Fibroblast of lung (primary cell): ENCODE results near the gene PRMT3. TPM values are rescaled to one million over a fixed set of nuclear protein-coding genes. Genes with fewer than 3 reads are reported as not detected.
"Not testable (repeated sequence)": the region's sequence is repeated elsewhere in the genome, so short reads cannot be mapped to it uniquely, and the experiment has no call there.

ENCODE experiments used
- DNase-seq, 2 donors: peaks; one replicate each; pipeline versions ENCODE4 v3.0.0 to v3.0.0-alpha.2; 2010; ENCODE audit warnings: low read depth in 2 of 2
- H2AFZ ChIP-seq: 2 replicates; pipeline ENCODE4 v1.5.1; 2012; ENCODE audit warnings: low read length, control low read depth, inconsistent platforms
- H3K27ac ChIP-seq: 2 replicates; pipeline ENCODE4 v1.5.1; 2011; ENCODE audit warnings: low read length, control low read depth; ENCODE audit not compliant: insufficient read depth
- H3K27me3 ChIP-seq: 2 replicates; pipeline ENCODE4 v1.5.1; 2011; ENCODE audit warnings: mild to moderate bottlenecking, low read length; ENCODE audit not compliant: control insufficient read depth, insufficient read depth
- H3K36me3 ChIP-seq: 2 replicates; pipeline ENCODE4 v1.5.1; 2011; ENCODE audit warnings: low read length; ENCODE audit not compliant: control insufficient read depth, insufficient read depth
- H3K4me1 ChIP-seq: 2 replicates; pipeline ENCODE4 v1.5.1; 2011; ENCODE audit warnings: low read length; ENCODE audit not compliant: control insufficient read depth, insufficient read depth; ENCODE audit errors: extremely low read depth
- H3K4me2 ChIP-seq: 2 replicates; pipeline ENCODE4 v1.5.1; 2011; ENCODE audit warnings: low read length, control low read depth; ENCODE audit not compliant: insufficient read depth; ENCODE audit errors: extremely low read depth
- H3K4me3 ChIP-seq, 4 experiments: fragments of 200-600 bp in 1 of 4; sonication (generic) in 1 of 4; replicated peaks in 1 of 4; 2 replicates each; pipeline ENCODE4 v1.5.1; 2011 to 2016; ENCODE audit warnings: low read length in 4 of 4, low read depth in 3 of 4, mild to moderate bottlenecking in 3 of 4, control low read depth in 2 of 4, inconsistent platforms in 1 of 4, mixed read lengths in 1 of 4; ENCODE audit not compliant: insufficient read depth in 1 of 4; ENCODE audit errors: control extremely low read depth in 1 of 4
- H3K79me2 ChIP-seq: 2 replicates; pipeline ENCODE4 v1.5.1; 2012; ENCODE audit warnings: mild to moderate bottlenecking, low read length, inconsistent platforms; ENCODE audit not compliant: control insufficient read depth, insufficient read depth
- H3K9ac ChIP-seq: 2 replicates; pipeline ENCODE4 v1.5.1; 2011; ENCODE audit warnings: mild to moderate bottlenecking, low read length, control low read depth; ENCODE audit not compliant: insufficient read depth
- H3K9me3 ChIP-seq: 2 replicates; pipeline ENCODE4 v1.5.1; 2012; ENCODE audit warnings: low read depth, low read length; ENCODE audit not compliant: control insufficient read depth, insufficient read depth
- H4K20me1 ChIP-seq: 2 replicates; pipeline ENCODE4 v1.5.1; 2011; ENCODE audit warnings: low read length; ENCODE audit not compliant: control insufficient read depth, insufficient read depth; ENCODE audit errors: extremely low read depth
- EZH2 ChIP-seq: IDR thresholded peaks from 2 replicates; pipeline ENCODE4 v1.5.1; 2012; ENCODE audit warnings: low read length, control low read depth, mild to moderate bottlenecking; ENCODE audit errors: missing control alignments
- polyA plus RNA-seq, 2 donors: library from polyadenylated mRNA; depleted of rRNA in 1 of 2; stranded (reverse) in 1 of 2; unstranded in 1 of 2; fragments of >200 nt; gene quantifications; 2 replicates each; pipeline ENCODE4 v1.2.1, GENCODE V29; 2011 to 2012; ENCODE audit warnings: missing spikeins in 1 of 2
- total RNA-seq: library from RNA; depleted of rRNA; stranded (reverse); fragments of >200 nt; gene quantifications from 2 replicates; pipeline ENCODE4 v1.2.1, GENCODE V29; 2014
- TF ChIP-seq, protein P1 (sequence below), 2 donors: IDR thresholded peaks in 1 of 2; conservative IDR thresholded peaks in 1 of 2; 1 replicate in 1 of 2; 2 replicates in 1 of 2; pipeline ENCODE4 v1.5.1; 2011 to 2012; ENCODE audit warnings: low read length in 2 of 2, control low read depth in 1 of 2, inconsistent platforms in 1 of 2, low read depth in 1 of 2, mild to moderate bottlenecking in 1 of 2

PRMT3 gene
- total and polyA plus RNA-seq, 2 donors (not counting 1 experiment from before 2014, with no cell fraction given): 13.0 to 14.2 TPM

DNA sequence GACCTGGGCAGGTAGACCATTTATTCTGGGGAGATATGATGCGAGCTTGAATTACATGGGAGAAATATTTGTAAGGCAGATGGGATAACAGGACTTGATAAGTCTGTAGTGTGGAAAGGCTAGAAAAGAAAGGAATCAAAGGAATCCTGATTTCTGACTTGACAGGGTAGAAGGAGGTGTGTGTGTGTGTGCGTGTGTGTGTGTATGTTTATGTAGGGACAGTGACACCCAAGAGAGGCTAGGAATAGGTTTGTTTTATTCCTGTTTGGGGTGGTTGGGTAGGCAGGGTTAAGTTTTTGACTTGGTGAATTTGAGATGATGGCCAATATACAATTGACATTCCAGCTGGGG is 24.4 kb upstream of the PRMT3 start:
- Histone ChIP-seq H3K4me2 (peak overlapping the region; percentile 93), H3K9ac (no peak overlapping the region), H3K4me1 (peaks cover 6% of the 10 kb centered on the region), H3K79me2 (peaks cover 6% of the 10 kb centered on the region), H3K9me3 (no peaks in the 10 kb centered on the region), H3K36me3 (no peaks in the 10 kb centered on the region), H4K20me1 (no peaks in the 10 kb centered on the region), H3K27me3 (no peaks in the 10 kb centered on the region), H3K27ac (no peak overlapping the region), H3K4me3 (peak overlapping the region; percentile 32 to 85 (median 49)), H2AFZ (peak overlapping the region; percentile 83)
- DNase-seq: no peak
- TF ChIP-seq EZH2: no peak
- TF ChIP-seq, protein P1, sequence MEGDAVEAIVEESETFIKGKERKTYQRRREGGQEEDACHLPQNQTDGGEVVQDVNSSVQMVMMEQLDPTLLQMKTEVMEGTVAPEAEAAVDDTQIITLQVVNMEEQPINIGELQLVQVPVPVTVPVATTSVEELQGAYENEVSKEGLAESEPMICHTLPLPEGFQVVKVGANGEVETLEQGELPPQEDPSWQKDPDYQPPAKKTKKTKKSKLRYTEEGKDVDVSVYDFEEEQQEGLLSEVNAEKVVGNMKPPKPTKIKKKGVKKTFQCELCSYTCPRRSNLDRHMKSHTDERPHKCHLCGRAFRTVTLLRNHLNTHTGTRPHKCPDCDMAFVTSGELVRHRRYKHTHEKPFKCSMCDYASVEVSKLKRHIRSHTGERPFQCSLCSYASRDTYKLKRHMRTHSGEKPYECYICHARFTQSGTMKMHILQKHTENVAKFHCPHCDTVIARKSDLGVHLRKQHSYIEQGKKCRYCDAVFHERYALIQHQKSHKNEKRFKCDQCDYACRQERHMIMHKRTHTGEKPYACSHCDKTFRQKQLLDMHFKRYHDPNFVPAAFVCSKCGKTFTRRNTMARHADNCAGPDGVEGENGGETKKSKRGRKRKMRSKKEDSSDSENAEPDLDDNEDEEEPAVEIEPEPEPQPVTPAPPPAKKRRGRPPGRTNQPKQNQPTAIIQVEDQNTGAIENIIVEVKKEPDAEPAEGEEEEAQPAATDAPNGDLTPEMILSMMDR (conservative IDR thresholded peaks at IDR 0.05 in 1 of 2, IDR thresholded peaks at IDR 0.05 in 1 of 2; ENCODE audit: low read depth in 1 of 2, low read length in 2 of 2): no peak

DNA sequence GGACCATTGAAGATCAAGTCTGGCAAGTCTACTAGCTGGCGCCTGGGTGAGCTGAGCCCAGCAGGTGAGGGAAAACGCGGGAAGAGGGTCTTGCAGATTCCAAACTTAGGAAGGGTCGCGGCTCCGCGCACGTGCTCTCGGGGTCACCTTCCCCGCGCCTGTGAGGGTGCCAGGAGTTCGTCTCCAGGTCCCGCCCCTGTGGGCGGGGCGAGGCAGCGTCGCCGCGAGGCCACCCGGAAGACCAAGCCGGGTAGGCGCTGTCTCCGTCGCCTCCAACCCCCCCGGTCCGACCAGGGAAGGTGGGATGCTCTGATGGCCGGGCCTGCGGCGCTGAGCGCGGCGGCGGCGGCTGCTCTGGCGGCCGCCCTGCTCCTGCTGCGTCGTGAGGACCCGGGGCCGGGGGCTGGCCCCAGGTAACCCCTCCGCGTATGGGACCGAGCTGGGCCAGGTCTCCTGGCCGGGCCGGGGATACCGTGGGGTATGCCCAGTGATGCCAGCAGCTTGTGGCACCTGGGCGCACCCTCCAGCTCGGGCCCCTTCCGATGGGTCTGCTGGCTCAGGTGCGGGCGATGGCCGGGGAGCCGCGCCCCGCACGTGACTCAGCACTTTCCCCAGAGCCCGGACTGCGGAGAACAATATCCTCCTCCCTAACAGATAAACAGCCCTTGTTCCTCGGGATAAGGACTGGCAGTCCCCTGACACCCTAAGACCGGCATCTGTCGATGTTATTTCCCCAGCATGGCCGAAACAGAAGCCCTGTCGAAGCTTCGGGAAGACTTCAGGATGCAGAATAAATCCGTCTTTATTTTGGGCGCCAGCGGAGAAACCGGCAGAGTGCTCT is 23.8 kb upstream of the PRMT3 start, which contains the start of gene HTATIP2:
HTATIP2 (plus strand) TSS at position 215 of the 841 bp plus-strand sequence; CDS start at position 739, 524 bp downstream.
- peak within 1 kb of the TSS; percentile 76 for H3K27ac ChIP-seq
- peak within 1 kb of the TSS; percentile 32 to 85 (median 58) for H3K4me3 ChIP-seq
- peak within 1 kb of the TSS; percentile 83 for H2AFZ ChIP-seq
- peaks cover 6% of the 10 kb centered on the region for H3K4me1 ChIP-seq
- no peaks in the 10 kb centered on the region for H3K9me3 ChIP-seq
- peaks cover 6% of the 10 kb centered on the region for H3K79me2 ChIP-seq
- H4K20me1 ChIP-seq: no peaks in the 10 kb centered on the region
- TF ChIP-seq EZH2: no peak
- TF ChIP-seq, protein P1 (conservative IDR thresholded peaks at IDR 0.05 in 1 of 2, IDR thresholded peaks at IDR 0.05 in 1 of 2; ENCODE audit: low read depth in 1 of 2, low read length in 2 of 2): no peak
- peak; percentile 49 to 66 for DNase-seq
- no peaks in the 10 kb centered on the region for H3K36me3 ChIP-seq
- H3K9ac ChIP-seq: peak within 1 kb of the TSS; percentile 80
- H3K27me3 ChIP-seq: no peaks in the 10 kb centered on the region
- peak within 1 kb of the TSS; percentile 93 for H3K4me2 ChIP-seq

DNA sequence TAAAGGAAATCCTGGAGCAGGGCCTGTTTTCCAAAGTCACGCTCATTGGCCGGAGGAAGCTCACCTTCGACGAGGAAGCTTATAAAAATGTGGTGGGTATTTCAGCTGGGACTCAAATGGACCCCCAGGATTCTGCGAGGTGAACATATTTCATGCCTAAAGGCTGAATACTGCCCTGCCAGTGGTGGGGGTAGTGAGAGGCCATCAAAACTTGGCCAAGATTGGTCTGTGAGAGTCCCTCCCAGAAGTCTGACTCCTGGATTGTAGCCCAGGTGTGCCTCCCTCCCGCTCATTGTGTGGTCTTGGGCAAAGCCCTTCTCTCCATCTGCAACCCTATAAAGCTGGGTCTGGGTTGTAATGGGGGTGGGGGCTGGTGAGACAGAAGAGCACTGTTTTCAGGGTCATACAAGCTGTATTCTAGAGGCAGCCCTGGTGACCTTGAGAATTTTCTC is 23.1 kb upstream of the PRMT3 start:
- Histone ChIP-seq H4K20me1 (no peaks in the 10 kb centered on the region), H3K4me3 (peak overlapping the region; percentile 32 to 85 (median 58)), H3K79me2 (peaks cover 6% of the 10 kb centered on the region), H3K27me3 (no peaks in the 10 kb centered on the region), H3K4me2 (peak overlapping the region; percentile 93), H3K4me1 (peaks cover 6% of the 10 kb centered on the region), H2AFZ (peak overlapping the region; percentile 76), H3K36me3 (no peaks in the 10 kb centered on the region), H3K27ac (peak overlapping the region; percentile 76), H3K9me3 (no peaks in the 10 kb centered on the region), H3K9ac (peak overlapping the region; percentile 80)
- TF ChIP-seq, protein P1 (conservative IDR thresholded peaks at IDR 0.05 in 1 of 2, IDR thresholded peaks at IDR 0.05 in 1 of 2; ENCODE audit: low read depth in 1 of 2, low read length in 2 of 2): no peak
- no peak for DNase-seq

DNA sequence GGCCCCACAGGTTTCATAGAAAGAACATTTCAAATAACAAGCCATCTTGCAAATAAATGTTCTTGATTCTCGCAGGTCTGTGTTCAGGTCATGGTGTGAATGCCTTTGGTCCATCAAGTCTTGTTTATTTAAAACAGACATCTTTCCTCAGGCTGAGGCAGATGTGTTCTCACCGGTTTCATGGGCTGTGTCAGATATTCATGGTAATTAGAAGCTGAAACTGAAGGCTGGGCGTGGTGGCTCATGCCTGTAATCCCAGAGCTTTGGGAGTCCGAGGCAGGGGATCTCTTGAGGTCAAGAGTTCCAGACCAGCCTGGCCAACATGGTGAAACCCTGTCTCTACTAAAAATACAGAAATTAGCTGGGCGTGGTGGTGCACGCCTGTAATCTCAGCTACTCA is 22.1 kb upstream of the PRMT3 start:
- not testable (repeated sequence) for H3K9me3 ChIP-seq, H3K27ac ChIP-seq, H3K36me3 ChIP-seq, H3K4me1 ChIP-seq, H3K9ac ChIP-seq, DNase-seq, H3K27me3 ChIP-seq, H3K79me2 ChIP-seq, H2AFZ ChIP-seq, H3K4me2 ChIP-seq, H3K4me3 ChIP-seq, H4K20me1 ChIP-seq
